IPS-11a (cell line): ENCODE results near the gene ZNF783.
"Not testable (repeated sequence)": the region's sequence is repeated elsewhere in the genome, so short reads cannot be mapped to it uniquely, and the experiment has no call there.

Source experiments
- H3K4me3 ChIP-seq: one replicate; pipeline ENCODE4 v1.5.1; 2013; ENCODE audit warnings: low read depth, low read length, control low read depth

Gene ZNF783

DNA sequence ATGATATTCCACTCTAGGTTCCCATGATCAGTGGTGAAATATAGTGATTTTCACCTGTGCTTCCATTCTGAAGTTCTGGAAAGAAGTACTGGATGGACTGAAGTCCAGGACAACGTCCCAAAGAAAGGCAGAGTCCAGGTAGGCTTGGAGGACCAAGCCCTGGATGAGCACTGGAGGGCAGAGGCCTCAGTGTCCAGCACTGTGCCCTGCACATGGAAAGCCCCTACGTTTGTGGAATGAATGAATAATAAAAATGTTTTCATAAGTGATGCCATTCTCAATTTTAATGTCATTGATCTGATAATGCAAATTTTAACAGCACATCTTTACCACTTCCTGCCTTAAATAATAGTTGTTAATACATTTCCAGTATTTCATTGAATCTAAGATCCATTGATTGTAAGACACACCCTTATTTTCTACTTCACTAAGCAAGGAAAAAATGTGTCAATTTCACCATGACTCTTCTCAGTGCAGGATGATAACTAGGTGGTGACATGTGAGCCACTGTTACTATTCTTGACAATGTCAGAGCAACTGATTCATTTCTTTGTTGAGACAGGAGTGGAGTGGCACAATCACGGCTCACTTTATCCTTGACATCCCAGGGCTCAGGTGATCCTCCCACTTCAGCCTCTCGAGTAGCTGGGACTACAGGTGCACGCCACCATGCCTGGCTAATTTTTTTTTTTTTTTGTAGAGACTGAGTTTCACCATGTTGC is 35.2 kb downstream of the ZNF783 start:
- no peak overlapping the region for H3K4me3 ChIP-seq

DNA sequence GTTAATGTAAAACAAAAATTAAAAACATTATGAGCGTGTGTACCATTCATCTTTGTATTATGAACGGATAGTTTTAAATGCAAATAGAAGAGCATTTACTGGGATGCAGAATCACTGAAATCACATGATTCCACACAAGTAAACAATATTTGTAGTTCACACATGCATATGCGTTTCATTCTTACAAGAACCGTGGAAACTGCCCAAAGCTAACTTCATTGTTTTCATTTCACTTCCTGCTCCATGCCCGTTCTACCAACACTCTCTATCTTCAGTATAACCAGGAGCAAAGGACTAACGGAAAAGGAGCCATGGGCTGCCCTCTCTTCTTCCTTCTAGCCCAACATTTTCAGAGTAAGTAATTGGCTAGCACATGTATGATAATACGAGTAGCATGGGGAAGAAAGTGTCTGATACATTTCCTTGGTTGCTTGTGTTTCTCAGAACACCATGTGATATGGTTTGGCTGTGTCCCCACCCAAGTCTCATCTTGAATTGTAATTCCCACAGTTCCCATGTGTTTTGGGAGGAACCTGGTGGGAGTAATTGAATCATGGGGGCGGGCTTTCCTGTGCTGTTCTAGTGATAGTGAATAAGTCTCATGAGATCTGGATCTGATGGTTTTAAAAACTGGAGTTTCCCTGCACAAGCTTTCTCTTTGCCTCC is 38.8 kb downstream of the ZNF783 start:
- H3K4me3 ChIP-seq, result no peak overlapping the region

- no peak overlapping the region for H3K4me3 ChIP-seq
Measured at GRCh38 chr7:149302222-149302621, 40.2 kb downstream of the ZNF783 start.

DNA sequence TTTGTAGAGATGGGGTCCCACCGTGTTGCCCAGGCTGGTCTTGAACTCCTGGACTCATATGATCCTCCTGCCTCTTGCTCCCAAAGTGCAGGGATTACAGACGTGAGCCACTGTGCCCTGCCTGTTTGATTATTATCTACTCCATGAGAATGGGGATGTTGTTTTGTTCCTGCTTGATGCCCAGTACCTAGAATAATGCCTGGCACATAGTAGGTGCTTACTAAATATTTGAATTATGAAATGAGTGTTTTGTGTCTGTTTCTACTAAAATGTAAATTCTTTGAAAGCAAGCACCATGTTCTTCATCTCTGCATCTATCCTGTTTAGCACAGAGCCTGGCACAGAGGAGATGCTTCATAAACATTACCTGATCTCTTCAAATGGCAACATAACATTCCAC is 40.9 kb downstream of the ZNF783 start:
- H3K4me3 ChIP-seq, result no peak overlapping the region

DNA sequence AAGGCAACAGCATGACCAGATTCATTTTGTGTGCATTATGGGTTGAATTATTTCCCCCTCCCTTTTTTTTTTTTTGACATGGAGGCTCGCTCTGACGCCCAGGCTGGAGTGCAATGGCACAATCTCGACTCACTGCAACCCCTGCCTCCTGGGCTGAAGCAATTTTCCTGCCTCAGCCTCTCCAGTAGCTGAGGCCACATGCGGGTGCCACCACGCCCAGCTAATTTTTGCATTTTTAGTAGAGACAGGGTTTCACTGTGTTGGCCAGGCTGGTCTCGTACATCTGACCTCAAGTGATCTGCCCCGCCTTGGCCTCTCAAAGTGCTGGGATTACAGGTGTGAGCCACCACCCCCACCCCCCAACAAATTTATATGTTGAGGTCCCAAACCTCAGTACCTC is 42.0 kb downstream of the ZNF783 start:
- no peak overlapping the region for H3K4me3 ChIP-seq

GRCh38 chr7:149306854-149307253 is 44.9 kb downstream of the ZNF783 start:
- no peak overlapping the region for H3K4me3 ChIP-seq

DNA sequence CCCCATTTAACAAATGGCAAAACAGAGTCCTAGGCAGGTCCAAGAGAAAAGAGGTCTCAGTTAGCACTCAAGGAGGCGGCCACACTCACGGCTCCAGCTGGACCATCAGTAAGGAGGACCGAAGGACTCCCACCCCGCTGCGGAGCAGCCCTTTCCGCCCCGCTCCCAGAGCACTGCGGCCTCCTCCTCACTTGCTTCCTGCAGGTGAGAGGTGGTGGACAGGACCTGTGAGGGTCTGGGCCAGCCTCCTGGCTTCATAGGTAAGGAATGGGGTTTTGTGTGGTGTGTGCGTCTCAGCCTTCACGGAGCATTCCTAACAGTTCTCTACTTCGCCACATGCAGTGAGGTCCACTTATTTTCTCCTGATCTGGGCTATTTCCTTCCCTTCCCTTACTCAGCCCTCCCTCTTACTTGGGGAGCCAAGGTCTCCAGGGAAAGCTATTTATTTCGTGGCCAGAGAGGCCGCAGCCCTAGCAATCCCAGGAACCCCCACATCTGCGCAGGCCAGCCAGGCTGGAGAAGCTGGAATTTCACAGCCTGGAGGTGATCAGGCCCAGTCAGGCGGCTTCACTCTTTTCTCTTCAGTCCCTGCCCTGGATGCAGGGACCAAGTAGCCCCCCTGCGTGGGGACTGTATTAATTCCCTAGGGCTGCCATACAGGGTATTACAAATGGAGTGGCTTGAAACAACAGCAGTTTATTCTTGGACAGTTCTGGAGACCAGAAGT is 45.9 kb downstream of the ZNF783 start:
- H3K4me3 ChIP-seq, result no peak overlapping the region

DNA sequence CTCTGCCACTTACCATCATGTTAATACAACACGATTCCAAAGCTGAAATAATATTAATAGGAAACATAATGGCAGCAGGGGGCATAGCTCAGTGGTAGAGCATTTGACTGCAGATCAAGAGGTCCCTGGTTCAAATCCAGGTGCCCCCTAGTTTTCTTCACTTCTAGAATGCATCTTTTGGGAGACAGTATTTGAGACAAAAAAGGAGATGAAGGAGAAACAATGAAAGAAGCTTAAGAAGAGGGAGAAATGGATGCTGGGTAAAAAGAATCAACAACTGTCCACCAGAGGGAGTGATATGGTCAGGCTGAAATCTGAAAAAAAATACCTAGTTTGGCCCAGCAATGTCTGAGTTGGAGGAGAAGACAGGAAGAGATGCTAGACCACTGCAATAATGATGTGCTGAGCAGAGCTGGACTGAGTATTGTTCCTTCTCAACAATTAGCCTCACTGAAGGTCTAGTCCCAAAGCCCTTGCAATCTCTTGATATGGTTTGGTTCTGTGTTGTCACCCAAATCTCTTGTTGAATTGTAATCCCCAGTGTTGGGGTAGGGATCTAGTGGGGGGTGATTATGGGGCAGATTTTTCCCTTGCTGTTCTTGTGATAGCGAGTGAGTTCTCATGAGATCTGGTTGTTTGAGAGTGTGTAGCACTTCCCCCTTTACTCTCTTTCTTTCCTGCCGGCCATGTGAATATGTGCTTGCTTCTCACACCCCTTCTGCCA is 48.3 kb downstream of the ZNF783 start:
- no peak overlapping the region for H3K4me3 ChIP-seq

GRCh38 chr7:149310990-149311573 is 49.1 kb downstream of the ZNF783 start:
- no peak overlapping the region for H3K4me3 ChIP-seq

DNA sequence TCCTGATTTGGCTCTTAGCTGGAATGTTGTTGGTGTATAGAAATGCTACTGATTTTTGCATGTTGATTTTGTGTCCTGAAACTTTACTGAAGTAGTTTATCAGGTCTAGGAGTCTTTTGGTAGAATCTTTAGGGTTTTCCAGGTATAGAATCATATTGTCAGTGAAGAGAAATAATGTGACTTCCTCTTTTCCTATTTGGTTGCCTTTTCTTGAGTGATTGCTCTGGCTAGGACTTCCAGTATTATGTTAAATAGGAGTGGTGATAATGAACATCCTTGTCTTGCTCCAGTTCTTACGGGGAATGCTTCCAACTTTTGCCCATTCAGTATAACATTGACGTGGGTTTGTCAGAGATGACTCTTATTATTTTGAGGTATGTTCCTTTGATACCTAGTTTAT is 52.0 kb downstream of the ZNF783 start:
- no peak overlapping the region for H3K4me3 ChIP-seq

DNA sequence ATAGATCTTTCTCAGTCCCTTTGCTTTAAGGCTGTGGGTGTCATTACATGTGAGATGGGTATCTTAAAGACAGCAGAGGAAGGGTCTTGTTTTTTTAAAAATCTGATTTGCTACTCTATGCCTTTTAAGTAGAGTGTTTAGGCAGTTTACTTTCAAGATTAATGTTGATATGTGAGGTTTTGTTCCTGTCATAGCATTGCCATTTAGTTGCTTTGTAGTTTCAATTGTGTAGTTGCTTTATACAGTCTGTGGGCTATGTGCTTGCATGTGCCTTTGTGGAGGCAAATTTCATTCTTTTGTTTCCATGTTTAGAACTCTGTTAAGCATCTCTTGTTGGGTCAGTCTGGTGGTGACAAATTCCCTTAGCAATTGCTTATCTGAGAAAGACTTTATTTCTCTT is 54.6 kb downstream of the ZNF783 start:
- H3K4me3 ChIP-seq, result no peak overlapping the region

DNA sequence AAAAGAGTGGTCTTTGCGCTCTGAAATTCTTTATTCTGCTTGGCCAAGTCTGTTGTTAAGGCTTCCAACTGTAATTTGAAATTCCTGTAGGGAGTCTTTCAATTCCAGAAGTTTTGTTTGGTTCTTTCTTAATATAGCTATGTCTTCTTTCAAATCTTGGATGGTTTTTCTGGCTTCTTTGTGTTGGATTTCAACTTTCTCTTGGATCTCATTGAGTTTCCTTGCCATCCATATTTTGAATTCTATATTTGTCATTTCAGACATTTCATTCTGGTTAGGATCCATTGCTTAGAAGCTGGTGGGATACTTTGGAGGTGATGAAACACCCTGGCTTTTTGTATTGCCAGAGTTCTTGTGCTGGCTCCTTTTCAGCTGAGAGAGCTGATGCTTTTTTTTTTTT is 55.5 kb downstream of the ZNF783 start:
- H3K4me3 ChIP-seq, result no peak overlapping the region

- H3K4me3 ChIP-seq, result no peak overlapping the region
Measured at GRCh38 chr7:149317986-149318672, 56.1 kb downstream of the ZNF783 start.

DNA sequence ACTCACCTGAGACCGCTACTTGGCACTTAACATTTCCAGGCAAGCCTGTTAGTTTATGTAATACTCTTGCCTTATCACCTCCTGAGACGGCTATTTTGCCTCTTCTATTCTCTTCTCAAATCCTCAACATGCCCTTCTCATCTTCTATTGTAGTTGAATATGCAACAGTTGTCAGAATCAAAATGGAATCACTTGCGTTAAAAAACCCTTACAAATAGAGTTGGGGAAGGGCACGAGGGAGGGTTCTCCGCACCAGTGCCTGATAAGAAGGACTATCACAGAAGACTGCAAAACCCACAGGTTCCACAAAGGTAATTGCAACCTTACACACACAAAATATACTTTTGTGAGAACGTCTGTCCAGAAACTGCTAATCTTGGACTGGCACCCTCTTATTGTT is 57.4 kb downstream of the ZNF783 start:
- H3K4me3 ChIP-seq, result no peak overlapping the region

DNA sequence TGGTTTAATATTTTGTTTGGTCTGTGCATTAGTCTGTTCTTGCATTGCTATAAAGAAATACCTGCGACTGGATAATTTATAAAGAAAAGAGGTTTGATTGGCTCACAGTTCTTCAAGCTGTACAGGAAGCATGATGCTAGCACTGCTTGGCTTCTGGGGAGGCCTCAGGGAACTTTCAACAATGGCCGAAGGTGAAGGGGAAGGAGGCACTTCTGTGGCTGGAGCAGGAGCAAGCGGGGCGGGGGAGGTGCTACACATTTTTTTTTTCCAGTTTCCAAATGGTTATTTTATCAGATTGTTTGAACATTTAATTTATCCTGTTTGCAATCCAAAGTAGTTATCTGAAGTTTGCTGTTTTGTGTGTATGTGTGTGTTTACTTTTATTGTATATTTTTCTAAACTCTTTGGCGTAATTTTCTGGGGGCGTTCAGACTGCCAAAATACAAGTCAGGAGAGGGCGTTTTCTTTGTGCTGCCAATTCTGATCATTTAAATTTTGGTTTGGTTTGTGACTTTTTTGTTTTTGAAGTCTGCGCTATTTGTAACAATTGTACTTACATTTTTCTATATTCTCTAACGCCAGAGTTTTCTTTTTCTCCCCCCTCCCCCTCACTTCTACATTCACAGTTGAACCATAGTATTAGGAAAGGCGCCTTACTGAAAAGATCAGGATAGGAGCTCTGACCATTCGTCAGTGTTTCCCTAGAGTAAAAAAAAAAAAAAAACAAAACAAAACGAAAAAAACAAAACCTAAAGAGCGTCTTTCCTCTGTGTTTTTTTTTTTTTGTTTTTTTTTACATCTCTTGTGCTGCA is 58.5 kb downstream of the ZNF783 start:
- no peak overlapping the region for H3K4me3 ChIP-seq

DNA sequence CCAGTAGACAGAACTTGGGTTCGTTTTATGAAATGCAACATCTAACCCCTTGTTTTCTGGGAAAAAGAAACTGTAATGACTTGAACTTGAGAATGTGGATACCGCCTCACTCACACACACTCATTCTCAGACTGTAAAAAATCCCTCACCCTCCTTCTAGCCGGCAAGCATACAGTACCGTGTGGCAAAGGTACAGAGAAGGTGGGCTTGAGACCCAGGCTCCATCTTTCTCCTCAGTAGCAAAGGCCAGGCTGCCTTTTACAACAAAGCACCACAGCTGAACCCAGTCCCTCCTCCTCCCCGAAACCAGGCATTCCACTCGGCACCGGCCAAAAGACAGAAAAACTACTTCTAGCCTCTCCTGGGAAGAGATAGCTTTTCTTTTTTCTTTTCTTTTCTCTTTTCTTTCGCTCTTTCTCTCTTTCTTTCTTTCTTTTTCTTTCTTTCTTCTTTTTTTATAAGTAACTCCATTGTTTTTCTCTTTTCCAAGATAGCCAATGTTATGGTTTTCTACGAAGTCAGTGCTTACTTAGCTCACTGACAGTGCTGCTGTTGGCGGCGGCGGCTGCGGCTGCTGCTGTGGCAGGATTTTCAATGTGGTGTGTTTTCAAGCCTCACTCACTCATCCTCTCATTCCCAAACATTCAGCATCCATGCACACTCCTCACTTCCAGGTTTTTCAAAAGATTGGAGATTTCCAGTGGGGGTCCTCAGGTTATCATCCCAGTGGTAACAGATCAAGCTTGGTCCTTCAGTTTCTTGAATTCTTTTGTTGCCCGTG is 59.3 kb downstream of the ZNF783 start:
- not testable (repeated sequence) for H3K4me3 ChIP-seq

DNA sequence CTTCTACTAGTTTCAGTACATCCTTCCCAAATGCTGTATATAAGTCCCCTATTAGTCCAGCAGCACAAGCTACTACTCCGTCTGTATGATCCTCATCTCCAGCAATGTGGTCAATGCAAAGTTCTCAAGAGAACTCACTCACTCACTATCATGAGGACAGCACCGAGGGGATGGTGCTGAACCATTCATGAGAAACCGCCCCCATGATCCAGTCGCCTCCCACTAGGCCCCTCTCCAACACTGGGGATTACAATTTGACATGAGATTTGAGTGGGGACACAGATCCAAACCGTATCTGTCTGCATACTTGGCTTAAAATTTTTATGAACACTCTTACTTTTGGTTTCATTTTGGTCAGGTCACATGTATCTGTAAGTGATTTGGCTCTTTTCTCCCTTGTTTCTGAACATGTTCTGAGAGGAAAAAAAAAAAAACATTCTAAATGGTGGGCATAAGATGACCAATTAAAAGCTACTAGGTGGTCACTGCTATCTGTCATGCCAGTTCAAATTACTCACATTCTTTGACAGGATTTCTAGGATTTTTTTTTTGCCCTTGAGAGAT is 60.1 kb downstream of the ZNF783 start:
- H3K4me3 ChIP-seq, result no peak overlapping the region

DNA sequence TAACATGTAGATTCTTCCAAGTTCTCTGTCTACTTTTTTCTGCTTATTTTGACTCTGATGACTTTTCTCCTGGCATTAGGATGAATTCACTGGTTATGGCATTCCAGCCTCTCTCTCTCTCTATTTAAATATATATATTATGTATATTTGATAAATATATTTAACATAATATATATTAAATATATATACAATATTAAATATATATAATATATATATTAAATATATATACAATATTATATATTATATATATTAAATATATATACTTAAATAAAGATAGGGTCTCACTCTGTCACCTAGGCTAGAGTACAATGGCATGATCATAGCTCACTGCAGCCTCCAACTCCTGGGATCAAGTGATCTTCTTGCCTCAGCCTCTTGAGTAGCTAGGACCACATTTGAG is 60.7 kb downstream of the ZNF783 start:
- H3K4me3 ChIP-seq, result no peak overlapping the region

GRCh38 chr7:149325248-149325647 is 63.3 kb downstream of the ZNF783 start:
- no peak overlapping the region for H3K4me3 ChIP-seq
